SK-MEL-5 (cell line): ENCODE measurements around the gene C4orf50. TPM values are rescaled to one million over a fixed set of nuclear protein-coding genes. Genes with fewer than 3 reads are reported as not detected.
"Not testable (repeated sequence)": the region's sequence is repeated elsewhere in the genome, so short reads cannot be mapped to it uniquely, and the experiment has no call there.

Experiments used
- DNase-seq: peaks from one replicate; pipeline ENCODE4 v3.0.0-alpha.2; 2016; ENCODE audit warnings: low read depth, low spot score
- in situ Hi-C: cut with HindIII; loops from 2 replicates; pipeline ENCODE4 v1.10.0; 2016; ENCODE audit warnings: low sequenced_read_pairs, high pct_unique_total_duplicates, low pct_unique_long_range_greater_than_20kb
- total RNA-seq: library from RNA; depleted of rRNA; stranded (reverse); fragments of >200 nt; shearing (Covaris generic); gene quantifications from 2 replicates; pipeline ENCODE4 v1.2.3, GENCODE V29; 2014

C4orf50 gene
- total RNA-seq, 1 experiment from 2014 or later: 0.03 TPM

DNA sequence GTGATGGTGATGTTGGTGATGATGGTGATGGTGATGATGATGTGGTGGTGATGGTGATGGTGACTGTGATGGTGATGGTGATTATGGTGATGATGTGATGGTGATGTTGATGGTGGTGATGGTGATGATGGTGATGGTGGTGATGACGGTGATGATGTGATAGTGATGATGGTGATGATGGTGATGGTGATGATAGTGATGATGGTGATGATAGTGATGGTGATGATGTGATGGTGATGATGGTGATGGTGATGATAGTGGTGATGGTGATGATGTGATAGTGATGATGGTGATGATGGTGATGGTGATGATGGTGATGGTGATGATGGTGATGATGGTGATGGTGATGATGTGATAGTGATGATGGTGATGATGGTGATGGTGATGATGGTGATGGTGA is 14.7 kb downstream of the C4orf50 start:
- in situ Hi-C loops, DNase-seq: not testable (repeated sequence)

DNA sequence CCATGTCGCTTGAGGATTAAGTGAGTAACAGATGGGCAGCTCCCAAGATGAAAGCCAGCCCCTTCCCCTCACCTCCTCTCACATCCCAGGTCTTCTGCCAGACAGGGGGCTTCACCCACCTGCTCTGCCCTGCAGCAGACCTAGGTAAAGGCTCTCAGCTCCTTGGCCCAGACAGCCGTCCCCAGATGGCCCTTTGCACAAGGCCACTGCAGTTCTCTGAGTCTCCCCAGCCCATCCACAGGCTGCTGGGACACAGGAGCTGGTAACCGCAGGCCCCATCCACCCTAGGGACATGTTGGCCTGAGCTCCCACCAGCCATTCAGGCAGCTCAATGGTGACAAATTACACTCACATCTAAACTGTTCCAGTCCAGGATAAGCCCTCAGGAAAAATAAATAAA is 15.3 kb downstream of the C4orf50 start:
- in situ Hi-C loops: no loop called here
- no peak for DNase-seq

DNA sequence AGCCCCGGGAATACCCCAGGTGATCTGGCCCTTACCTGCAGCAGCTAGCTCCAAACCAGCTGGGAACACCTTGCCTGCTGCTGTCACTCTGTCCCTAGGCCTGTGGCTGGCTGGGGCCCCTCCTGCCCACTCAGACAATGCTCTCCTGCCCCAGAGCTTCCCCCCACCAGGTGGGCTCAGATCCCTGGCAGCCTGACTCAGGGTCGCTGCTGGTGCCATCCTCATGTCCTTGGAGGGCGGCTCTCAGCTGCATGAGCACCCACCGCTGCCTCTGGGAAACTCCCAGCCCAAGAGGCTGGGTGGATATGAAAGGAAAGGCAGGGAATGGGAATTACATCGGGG is 15.8 kb downstream of the C4orf50 start:
- in situ Hi-C loops: no loop called here

DNA sequence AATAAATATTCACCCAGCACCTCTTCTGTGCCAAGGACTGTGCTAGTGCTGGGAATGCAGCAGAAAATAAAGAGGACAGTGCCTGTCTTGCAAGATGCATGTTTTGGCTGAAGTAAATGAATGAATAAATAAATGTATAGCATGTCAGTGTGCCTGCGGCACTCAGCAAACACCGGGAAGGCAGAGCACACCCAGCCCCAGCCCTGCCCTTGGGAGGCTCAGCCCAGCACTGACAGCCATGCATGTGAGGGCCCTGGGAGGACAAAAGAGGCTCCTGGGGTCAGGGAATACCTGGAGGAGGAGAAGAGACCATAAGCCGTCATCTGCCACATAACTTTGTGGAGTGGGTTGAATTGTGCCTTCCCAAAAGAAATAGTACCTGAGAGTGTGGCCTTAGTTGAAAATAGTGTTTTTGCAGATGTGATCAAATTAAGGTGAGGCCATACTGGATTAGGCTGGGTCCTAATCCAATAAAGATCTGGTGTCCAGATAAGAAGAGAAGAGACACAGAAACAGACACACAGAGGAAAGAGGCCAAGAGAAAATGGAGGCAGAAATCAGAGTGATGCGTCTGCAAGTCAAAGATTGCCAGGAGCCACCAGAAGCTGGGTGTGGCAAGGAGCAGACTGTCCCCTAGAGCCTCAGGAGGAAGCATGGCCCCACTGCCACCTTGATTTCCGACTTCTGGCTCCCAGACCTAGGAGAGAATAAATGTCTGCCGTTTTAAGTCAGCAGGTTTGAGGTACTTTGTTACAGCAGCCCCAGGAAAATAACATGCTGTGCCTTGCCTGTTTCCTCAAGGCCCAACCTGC is 16.3 kb downstream of the C4orf50 start:
- no peak for DNase-seq
- in situ Hi-C loops: no loop called here

More for the DNA sequence above, 15.8 kb downstream of the C4orf50 start:
- no peak for DNase-seq

- in situ Hi-C loops: no loop called here
- DNase-seq: no peak
These were observed 18.3 kb downstream of the C4orf50 start for GRCh38 chr4:5999830-6000365.

DNA sequence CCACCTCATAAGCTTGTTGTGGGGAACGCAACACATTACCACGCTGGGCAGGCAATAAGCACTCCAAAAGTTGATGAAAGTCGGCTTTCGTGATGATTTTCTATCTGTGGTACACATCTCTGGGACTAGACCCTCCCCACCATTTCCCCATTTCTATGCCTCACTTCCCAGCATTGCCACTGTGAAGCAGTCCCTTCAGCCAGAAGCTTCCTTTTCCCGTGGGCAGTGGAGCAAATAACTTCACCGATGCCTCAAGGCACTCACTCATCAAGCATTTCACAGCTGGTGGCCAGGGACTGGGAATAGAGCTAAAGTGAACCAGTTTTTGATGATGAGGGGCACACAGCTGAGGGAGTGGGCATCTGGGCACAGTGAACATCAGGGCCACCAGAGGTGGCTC is 18.9 kb downstream of the C4orf50 start:
- in situ Hi-C loops: no loop called here

GRCh38 chr4:5998333-5998936 is 19.8 kb downstream of the C4orf50 start:
- DNase-seq: peak; percentile 73
- in situ Hi-C loops: no loop called here

More for the DNA sequence above, 18.9 kb downstream of the C4orf50 start:
- DNase-seq: no peak

DNA sequence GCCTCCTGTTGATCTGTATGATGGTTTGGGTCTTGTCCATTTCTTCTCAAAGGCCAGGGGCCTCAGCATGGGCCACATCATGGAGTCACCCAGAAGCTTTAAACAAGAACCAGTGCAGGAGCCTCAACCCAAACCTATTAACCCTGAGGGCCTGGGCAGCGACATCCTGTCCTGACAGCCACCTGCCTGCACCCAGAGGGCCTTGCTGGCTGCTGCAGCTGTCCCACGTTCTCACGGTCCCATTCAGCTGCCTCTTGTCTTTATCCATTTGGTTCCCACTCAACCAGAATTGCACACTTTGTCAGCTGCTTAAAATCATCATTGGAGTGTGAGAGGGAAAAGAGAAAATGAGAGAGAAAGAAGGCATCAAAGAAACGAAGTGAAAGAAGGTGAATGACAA is 21.6 kb downstream of the C4orf50 start:
- in situ Hi-C loops: no loop called here
- no peak for DNase-seq

DNA sequence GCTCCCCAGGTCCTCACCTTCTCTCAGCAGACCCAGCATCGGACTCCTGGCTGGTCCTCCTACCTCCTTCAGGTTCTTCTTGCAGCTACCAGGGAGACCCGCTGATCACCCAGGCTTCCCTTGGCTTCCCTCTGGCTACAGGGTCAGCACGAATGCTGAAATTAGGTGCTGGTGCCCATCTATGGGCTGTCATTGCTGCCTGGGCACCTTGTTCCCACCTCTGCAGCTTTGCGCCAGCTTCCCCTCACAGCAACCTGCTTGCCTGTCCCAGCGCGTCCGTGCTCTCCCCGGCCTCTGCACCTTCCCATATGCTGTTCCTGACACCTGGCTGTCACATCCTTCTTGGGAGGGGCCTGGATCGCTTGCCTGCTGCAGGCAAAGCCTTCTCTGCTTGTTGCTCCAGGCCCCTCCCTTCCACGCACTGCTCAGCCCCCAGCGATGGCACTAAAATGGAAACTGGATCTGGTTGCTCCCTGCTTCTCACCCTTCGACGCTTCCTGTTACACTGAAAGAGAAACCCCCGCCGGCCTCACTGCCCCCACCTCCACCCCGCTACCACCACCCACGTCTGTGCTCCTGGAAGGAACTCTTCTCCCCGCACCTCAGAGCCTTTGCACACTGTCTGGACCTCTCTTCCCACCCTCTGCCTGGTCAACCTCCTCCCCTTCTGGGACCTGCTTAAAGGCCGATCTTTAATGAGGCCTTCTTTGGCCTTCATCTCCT is 22.2 kb downstream of the C4orf50 start:
- in situ Hi-C loops: no loop called here
- no peak for DNase-seq

DNA sequence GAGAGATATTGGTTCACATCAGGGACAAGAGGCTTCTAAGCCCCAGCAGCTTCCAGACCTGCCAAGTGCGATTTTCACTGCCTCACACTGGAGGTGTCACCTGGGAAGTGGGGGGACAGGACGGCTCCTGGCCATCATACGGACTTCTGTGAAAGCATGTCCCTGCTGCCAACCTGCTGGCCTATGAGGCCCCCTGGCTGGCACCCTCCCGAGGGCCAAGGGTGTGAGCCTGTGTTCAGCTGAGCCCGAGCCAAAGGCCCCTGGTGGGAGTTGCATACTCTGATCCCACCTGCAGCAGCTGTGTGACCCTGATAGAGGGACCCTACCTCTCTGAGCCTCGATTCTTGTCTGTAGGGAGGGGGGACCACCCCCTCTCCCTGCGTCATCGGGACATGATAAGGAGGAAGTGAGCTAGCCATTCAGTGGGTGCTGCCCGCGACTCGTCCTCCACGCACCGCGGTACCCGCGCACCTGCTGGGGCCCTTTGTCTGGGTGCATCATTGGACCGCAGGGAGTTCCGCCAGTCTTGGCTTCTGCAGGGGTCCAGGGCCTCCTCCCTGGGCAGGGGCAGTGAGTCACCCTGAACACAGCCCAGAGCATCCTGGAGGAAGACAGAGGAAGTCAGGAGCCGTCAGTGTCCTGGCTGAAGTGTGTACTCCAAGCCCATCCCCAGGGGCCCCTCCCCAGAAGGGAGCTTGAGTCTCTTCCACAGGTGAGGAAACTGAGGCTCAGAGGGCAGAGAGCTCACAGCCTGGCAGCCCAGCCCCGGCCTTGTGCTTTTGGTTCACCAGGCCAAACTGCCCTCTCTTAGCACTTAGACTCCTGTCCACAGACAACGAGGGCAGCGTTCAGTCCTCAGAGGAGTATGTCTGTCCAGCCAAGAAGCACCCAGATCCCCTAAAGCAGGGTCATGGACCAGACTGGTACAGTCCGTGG is 24.1 kb downstream of the C4orf50 start:
- in situ Hi-C loops: no loop called here
- no peak for DNase-seq

DNA sequence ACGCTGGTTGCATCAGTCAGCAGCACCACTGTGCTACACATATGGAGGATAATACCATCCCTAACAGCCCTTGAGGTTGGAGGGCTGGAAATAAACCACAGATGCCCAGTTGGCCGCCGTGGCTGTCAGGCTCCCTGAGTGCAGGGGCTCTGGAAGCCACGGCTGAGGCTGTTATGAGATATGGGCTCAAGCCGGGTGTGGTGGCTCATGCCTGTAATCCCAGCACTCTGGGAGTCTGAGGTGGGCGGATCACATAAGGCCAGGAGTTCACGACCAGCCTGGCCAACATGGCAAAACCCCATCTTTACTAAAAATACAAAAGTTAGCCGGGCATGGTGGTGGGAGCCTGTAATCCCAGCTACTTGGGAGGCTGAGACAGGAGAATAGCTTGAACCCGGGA is 24.9 kb downstream of the C4orf50 start:
- DNase-seq, in situ Hi-C loops: not testable (repeated sequence)

DNA sequence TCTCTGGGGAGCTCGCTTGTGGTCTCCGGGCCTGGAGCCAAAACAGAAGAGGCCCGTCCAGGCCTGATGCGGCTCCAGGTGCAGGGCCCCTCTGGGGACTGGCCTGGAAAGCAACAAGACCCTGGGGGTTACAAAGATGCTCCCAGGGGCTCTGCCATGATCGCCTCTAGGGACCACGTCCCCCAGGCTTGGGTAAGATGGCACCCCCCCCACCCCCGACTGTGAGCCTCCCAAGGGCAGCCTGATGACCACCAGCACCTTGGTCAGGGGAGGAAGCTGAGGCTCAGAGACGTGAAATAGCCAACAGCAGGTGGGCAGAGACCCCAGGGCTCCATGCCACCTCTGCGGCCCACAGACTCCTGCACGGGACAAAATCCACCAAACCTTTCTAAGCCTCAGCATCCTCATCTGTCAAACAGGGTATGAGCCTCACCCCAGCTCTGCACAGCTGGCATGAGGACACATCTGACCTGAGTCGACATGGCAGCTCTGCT is 25.4 kb downstream of the C4orf50 start:
- in situ Hi-C loops: no loop called here
- no peak for DNase-seq

GRCh38 chr4:5992171-5992827 is 25.9 kb downstream of the C4orf50 start:
- DNase-seq: no peak
- in situ Hi-C loops: no loop called here

- no peak for DNase-seq
- in situ Hi-C loops: no loop called here
These were observed 26.8 kb downstream of the C4orf50 start for GRCh38 chr4:5991405-5991804.

GRCh38 chr4:5990446-5991160 is 27.6 kb downstream of the C4orf50 start:
- in situ Hi-C loops: no loop called here
- no peak for DNase-seq
